HG03135 (cell line): ENCODE measurements around the gene YDJC.
A peak's percentile ranks its signal among the peaks of the same experiment; 100 is the strongest.
"Not testable (repeated sequence)": the region's sequence is repeated elsewhere in the genome, so short reads cannot be mapped to it uniquely, and the experiment has no call there.

Experiments
- ATAC-seq: cut with Tn5 transposase; IDR thresholded peaks from one replicate; pipeline ENCODE4 v1.9.1; 2021; ENCODE audit warnings: mild to moderate bottlenecking, moderate library complexity; ENCODE audit not compliant: unreplicated experiment

YDJC gene

DNA sequence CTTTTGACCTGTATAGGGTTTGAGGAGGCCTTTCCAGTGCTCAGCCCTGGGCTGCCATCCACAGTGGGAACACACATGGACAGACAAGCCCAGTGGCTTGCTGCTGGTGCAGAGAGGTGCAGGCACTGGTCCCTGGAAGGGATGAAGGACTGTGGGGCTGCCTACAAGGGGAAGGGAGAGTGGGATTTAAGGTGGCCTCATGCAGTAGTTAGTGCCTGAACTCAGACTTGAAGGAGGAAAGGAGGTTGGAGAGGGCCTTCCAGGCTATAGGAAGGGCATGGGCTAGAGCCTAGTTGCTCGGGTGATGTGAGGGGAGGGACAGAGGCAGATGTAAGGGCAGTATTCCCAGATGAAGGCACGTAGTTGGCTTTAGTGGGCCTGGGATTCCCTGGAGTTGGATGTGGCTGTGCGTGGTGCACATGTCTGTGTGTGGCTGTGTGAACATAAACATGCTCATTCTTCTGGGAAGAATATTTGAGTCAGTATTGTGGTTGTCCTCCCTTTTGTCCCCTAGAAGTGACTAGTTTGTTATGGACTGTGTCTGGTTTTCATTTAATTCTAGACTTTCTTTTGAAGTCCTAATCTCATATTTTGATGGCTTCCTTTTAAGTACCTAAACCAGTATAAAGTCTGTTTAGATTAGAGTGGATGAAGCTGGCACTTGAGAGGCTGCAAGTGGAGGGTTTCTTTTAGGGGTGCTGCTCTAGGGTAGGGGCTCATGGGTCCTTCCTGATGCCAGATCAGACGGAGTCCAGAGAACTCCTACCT lies 18.4 kb downstream of the YDJC start:
- ATAC-seq: no peak

DNA sequence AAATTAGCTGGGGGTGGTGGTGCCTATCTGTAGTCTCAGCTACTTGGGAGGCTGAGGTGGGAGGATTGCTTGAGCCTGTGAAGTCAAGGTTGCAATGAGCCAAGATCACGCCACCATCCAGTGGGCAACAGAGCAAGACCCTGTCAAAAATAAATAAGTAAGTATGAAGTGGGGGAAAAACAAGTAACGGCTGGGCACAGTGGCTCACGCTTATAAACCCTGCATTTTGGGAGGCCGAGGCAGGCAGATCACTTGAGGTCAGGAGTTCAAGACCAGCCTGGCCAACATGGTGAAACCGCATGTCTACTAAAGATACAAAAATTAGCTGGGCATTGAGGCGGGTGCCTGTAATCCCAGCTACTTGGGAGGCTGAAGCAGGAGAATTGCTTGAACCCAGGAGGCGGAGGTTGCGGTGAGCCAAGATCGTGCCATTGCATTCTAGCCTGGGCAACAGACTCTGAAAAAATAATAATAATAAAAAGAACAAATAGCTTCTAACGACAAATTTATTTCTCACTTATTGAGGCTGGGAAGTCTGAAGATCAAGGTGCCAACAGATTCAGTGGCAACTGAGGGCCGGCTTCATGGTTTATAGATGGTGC lies 20.2 kb downstream of the YDJC start:
- ATAC-seq: not testable (repeated sequence)

DNA sequence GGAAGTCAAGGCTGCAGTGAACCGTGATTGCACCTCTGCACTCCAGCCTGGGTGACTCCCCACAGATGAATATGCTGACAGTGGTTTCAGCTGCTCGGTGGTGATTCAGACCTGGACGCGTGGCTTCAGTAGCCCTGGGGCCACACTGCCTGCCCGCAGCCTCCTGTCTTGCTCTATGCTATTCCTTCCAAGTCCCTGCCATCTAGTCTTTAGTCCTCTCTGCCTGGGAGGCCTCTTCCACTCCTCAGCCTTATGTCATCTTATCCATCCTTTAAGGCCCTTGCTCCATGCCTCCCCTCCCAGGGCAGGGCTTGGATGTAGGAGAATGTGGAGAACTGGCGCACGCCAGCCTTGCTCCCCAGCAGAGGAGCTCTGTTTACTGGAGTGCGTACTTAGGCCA lies 23.0 kb downstream of the YDJC start:
- ATAC-seq: no peak

DNA sequence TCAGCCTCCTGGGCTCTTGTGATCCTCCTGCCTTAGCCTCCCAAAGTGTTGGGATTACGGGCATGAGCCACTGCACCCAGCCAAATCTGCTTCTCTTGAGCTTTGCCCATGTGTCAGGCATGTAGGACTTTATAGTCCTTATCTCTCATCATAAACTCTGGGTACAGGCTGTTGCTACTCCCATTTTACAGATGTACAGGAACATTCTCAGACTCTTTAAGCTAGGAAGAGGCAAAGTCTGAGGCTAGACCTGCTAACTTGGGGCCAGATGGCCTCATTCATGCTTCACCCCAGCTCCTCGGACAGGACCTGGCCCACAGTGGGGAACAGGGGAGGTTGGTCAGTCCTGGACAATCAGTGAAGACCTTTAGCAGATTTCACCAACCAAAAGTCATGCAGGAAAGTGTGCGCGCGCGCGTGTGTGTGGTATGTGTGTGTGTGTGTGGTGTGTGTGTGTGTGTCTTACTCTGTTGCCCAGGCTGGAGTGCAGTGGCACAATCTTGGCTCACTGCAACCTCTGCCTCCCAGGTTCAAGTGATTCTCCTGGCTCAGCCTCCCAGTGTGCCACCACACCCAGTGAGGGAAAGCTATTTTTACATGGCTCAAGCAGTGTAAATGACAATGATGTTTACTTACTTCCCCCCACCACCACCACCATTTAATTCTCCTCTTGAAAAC lies 23.8 kb downstream of the YDJC start:
- ATAC-seq: no peak

DNA sequence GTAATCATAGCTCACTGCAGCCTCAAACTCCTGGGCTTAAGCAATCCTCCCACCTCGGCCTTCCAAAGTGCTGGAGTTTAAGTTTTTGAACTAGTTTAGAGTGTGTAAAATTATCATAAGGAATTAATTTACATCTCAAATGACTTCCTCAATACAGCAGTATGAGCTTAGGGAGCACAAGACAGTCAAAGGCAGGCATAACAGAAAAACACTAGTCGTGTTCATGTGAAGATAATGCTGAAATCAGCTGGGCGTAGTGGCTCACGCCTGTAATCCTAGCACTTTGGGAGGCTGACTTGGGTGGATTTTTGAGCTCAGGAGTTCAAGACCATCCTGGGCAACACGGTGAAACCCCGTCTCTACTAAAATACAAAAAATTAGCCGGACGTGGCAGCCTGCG lies 25.8 kb downstream of the YDJC start:
- ATAC-seq: no peak

GRCh38 chr22:21602579-21602978 lies 27.2 kb downstream of the YDJC start:
- no peak for ATAC-seq

- no peak for ATAC-seq
Measured at GRCh38 chr22:21599053-21599893, 30.5 kb downstream of the YDJC start.

- no peak for ATAC-seq
Measured at GRCh38 chr22:21598302-21598701, 31.5 kb downstream of the YDJC start.

GRCh38 chr22:21596356-21597135 lies 33.3 kb downstream of the YDJC start:
- not testable (repeated sequence) for ATAC-seq

GRCh38 chr22:21594865-21595452 lies 34.9 kb downstream of the YDJC start:
- ATAC-seq: no peak

DNA sequence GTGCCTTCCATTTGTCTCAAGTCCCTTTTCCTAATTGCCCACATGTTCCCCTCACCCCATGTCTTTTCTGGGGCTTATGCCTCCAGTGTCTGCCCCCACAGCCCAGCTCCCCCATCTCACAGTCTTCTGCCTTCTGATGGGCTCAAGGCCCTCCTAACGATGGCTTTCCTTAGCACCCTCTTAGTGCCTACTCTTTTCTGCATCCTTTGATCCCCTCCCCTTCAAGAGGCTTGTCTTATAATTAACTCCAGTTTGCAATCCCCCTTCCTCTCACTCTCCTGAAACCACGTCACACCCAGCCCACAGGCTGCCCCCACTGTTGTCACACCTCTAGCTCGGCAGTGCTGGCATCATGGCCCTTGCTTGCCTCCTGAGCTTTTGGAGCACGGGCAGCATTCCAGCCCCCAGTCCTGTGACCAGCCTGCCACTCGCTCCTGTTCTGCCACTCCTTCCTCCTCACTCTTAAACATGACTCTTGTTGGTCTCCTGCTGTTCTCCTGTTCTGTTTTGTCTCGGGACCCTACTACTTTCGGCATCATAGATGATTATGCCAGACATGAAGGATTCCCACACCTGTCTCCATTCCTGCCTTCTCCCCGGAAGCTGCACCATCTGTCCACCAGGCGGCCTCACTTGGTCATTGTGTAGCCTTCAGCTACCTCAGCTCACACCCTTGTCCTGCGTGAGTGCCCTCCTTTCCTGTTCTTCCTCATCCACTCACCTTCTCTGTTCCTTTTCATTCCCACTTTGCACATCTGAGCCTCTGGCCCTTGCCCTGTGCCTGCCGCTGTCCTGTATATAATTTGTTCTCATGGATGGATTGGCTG lies 36.2 kb downstream of the YDJC start:
- ATAC-seq: no peak

DNA sequence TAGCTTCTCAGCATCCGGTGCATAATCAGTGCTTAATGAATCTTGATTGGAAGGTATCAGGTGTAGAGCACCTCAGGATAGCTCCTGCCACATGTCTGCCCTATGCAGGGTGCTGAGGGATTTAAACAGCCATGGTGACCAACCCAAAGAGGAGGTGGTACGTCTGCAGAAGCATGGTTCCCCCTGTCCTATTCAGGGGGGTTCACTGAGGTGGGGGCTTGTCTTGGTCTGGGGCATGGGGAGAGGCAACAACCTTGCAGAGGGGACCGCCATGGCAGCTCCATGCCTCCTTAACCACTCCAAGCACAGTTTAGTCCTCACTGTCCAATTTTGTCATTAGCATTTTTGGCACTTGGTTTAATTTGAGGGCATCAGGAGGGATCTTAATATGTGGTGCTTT lies 37.4 kb downstream of the YDJC start:
- no peak for ATAC-seq

- ATAC-seq: no peak
Measured at GRCh38 chr22:21591695-21592094, 38.1 kb downstream of the YDJC start.

GRCh38 chr22:21590809-21591641 lies 38.8 kb downstream of the YDJC start:
- no peak for ATAC-seq

DNA sequence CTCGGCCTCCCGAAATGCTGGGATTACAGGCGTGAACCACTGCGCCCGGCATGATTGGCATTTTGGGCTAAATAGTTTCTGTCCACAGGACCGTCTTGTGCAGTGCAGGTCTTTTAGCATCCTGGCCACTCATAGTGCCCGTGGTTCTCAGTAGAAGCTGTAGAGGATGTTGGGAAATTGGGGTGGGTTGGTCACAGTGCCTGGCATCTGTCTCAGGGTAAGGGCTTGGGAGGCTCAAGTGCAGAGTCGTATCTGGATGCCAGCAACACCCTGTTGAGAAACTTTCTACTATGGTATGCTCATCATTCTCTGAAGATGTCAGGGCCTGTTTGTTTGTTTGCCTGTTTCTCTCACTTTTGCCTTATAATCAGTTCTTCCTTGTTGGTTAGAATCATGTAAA lies 40.4 kb downstream of the YDJC start:
- no peak for ATAC-seq

DNA sequence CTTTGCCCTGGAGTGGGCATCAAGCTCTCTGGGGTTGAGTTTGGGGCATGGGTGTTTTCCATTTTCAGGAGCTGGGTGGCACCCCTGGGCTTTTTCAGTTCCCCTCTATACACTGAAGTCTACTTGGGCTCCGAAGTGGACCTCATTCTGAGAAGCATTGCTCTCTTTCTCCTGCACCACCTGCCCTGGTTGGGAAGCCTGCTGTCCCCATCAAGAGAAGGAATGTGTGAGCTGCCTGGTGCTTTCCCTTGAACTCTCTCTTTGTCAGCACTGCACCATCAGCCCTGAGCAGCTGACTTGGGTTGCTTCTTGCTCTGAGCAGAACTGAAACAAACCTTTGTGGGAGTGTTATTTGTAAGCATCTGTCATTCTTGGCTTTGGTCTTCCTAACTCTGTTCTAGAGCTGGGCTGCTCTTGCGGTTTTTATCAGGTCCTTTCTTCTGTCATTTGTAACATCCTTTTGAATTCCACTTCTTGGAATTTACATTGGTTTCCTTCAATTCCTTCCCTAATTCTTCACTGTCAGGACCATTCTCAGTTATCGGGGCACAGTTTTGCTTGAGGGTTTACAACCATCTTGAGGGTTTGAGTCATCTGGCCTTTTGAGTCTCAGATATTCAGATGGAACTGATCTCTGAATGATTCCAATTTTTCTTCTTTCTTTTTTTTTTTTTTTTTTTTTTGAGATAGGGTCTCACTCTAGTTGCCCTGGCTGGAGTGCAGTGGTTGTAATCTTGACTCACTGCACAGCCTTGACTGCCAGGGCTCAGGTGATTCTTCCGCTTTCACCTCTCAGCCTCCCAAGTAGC lies 41.8 kb downstream of the YDJC start:
- peak; percentile 70 for ATAC-seq

GRCh38 chr22:21585389-21585788 lies 44.4 kb downstream of the YDJC start:
- no peak for ATAC-seq
